Coronary artery (tissue), 2 donors: Measurements from ENCODE around the gene TTC33.

Experiments
- DNase-seq: peaks from one replicate; pipeline ENCODE4 v3.0.0-alpha.2; 2017; ENCODE audit warnings: low spot score
- H3K27ac ChIP-seq, 2 donors: fragments of 200-600 bp; sonication (generic); one replicate each; pipeline ENCODE4 v1.5.1; 2016 to 2019
- H3K4me3 ChIP-seq: fragments of 200-600 bp; sonication (generic); 2 replicates; pipeline ENCODE4 v1.5.1; 2016; ENCODE audit warnings: mild to moderate bottlenecking, moderate library complexity
- TF ChIP-seq, protein P1 (sequence below): fragments of 200-600 bp; sonication (generic); IDR thresholded peaks from one replicate; pipeline ENCODE4 v1.5.1; 2019; ENCODE audit warnings: antibody characterized with exemption

The TTC33 gene

DNA sequence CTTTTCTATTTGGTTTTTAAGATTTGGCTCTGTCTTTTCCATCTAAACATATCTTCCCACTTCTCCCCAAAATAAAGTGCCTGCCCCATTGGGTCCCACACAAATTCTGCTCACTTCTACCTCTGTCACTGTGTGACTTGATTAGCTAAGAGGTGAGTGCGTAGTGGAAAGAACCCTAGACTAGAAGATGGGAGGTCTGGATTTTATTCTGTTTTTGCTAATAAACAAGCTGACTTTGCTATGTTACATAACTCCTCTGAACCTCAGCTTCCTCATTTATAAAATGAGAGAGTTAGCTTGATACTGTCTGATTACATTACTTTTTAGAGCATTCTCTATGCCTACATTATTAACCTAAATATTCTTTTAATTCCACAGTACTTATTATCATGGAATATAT, 127.4 kb downstream of the TTC33 start:
- TF ChIP-seq, protein P1, sequence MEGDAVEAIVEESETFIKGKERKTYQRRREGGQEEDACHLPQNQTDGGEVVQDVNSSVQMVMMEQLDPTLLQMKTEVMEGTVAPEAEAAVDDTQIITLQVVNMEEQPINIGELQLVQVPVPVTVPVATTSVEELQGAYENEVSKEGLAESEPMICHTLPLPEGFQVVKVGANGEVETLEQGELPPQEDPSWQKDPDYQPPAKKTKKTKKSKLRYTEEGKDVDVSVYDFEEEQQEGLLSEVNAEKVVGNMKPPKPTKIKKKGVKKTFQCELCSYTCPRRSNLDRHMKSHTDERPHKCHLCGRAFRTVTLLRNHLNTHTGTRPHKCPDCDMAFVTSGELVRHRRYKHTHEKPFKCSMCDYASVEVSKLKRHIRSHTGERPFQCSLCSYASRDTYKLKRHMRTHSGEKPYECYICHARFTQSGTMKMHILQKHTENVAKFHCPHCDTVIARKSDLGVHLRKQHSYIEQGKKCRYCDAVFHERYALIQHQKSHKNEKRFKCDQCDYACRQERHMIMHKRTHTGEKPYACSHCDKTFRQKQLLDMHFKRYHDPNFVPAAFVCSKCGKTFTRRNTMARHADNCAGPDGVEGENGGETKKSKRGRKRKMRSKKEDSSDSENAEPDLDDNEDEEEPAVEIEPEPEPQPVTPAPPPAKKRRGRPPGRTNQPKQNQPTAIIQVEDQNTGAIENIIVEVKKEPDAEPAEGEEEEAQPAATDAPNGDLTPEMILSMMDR: no peak
- Histone ChIP-seq H3K27ac (no peak overlapping the region), H3K4me3 (no peak overlapping the region)
- DNase-seq: no peak

DNA sequence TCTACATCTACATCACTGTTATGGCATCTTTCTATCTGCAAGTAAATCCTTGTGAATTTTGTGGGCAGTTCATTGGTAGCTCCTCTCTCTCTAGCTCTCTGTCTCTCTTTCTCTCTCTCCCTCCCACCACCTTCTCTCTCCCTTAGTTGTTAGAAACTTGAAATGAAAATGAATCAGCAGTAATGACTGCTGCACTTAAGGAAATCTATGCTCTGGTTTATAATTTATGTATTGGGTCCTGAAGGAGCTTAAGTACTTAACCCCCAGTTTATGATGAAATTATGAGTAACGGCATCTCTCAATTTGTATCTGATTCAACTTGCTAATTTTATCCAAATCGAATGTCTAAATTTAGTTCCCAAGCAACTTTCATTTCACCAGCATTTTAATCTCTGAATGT, 128.1 kb downstream of the TTC33 start:
- H3K4me3 ChIP-seq: no peak overlapping the region
- TF ChIP-seq, protein P1: no peak
- no peak overlapping the region for H3K27ac ChIP-seq
- DNase-seq: no peak

DNA sequence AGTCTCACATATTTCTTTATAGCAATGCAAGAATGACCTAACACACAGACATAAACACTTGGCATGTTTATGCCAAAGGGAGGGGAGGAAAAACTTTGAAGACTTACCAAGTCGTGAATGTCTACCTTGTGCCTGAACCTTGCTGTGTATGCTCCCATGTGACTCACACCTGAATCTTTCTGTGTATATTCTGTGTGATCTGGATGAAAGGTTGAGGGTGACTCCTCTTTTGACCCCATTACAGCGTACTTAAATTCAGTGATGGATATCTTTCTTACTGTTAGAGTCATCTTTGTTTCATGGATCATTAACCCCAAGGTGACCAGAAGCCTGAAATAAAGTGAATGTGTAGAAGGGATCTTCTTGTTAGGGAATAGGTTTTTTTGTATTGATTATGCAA, 129.0 kb downstream of the TTC33 start:
- TF ChIP-seq, protein P1: no peak
- no peak for DNase-seq
- Histone ChIP-seq H3K4me3 (no peak overlapping the region), H3K27ac (no peak overlapping the region)

DNA sequence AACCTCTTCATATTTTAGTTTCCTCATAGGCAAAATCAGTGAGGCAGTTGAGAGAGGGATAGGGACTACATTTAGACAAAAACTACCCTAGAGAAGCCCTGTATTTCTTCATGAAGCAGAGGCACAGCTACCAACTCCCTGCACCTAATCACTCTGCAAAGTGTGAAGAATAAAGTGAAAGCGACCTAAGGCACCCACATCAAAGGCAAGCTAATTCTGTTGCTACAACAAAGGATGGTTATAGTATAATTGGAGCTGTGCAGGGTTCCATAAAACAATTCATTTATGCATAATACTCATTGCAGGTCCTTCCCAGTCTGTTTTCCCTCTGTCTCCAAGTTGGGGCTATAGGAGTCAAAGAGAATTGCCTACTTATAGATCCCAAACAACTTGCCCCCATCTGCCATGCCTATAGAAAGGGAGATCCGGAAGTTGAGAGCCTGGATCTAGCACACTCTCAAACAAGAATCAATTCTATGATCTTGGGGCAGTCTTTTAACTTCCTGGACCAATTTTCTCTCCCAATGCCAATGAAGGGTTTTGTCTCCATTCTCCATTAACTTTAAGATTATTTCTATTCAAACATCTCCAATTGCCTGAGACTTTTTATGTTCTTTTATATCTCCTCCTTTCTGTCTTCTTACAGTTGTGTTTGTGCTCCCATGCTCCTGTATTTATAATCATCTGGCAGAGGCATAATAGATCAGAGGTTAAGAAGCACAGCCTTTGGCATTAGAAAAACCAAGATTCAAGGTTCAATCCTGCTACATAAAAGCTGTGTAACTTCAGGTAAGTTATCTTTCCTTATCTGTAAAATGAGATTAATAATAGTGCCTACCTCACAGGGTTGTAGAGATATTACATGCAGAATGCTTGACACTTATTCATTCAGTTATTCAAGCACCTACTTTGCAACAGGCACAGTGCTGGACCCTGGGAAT, 132.0 kb downstream of the TTC33 start:
- Histone ChIP-seq H3K27ac (no peak overlapping the region), H3K4me3 (no peak overlapping the region)
- DNase-seq: no peak
- TF ChIP-seq, protein P1: no peak

DNA sequence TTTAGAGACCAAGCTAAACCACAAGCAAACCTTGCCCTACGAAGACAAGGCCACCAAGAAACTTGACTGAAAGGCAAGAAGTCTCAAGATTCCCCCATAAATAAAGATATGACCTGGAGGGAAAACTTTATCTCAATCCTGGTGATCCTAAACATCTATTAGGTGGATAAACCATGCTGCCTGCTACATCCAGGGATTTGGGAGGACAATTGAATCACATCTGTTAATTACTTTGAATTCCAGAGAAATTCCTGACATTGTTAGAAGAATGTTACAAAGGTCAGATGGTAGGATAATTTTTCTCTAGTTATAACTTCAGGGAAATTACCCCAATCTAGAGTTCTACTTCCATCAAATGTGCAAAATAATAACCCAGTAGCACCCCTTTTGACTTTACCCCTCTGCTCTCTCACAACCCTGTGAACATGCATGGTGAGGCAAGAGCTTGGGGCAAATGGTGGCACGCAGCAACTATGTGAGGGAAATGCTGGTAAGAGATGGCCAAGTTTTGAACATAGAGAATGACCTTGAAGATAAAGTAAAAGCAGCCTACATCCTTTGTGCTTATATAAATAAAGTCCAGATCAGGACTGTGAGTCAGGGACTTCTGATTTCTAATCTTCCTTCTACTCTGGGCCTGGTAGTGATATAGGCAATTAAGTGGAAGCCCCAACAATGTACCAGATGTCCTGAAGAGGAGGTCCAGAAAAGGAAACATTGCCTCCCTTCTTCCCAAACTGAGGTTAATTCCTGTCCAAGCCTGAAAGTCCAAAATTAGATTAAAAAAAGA, 133.1 kb downstream of the TTC33 start:
- Histone ChIP-seq H3K27ac (no peak overlapping the region), H3K4me3 (no peak overlapping the region)
- TF ChIP-seq, protein P1: no peak
- DNase-seq: no peak

DNA sequence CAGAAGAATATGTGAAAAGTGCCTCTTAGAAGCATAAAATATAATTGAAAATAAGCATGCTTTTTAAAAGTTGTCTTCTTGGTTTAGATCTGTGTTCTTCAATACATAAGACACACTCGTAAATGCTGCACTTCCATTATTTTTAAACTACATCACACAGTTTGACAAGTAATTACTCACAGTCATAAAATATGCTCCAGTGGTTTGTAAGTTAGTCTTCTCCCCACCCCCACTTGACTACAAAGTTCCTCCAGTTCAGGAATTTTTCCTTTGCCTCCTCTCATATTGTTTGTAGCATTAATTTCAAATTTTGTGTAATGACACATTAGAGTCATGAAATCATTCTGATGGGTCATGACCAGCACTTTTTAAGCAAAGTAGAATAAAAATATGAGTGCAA, 136.3 kb downstream of the TTC33 start:
- Histone ChIP-seq H3K4me3 (no peak overlapping the region), H3K27ac (no peak overlapping the region)
- TF ChIP-seq, protein P1: no peak
- DNase-seq: no peak
